HG02970 (cell line): Measurements from ENCODE around the gene CREG2.

Experiments used
- ATAC-seq: cut with Tn5 transposase; IDR thresholded peaks from one replicate; pipeline ENCODE4 v1.9.1; 2021; ENCODE audit warnings: mild to moderate bottlenecking, moderate library complexity, moderate number of reproducible peaks; ENCODE audit not compliant: unreplicated experiment, low FRiP score

The CREG2 gene

GRCh38 chr2:101410114-101410513, 22.8 kb upstream of the CREG2 start:
- ATAC-seq = no peak

- no peak for ATAC-seq
Measured at GRCh38 chr2:101409699-101410098, 22.4 kb upstream of the CREG2 start.

- ATAC-seq = no peak
Measured at GRCh38 chr2:101408925-101409324, 21.6 kb upstream of the CREG2 start.

GRCh38 chr2:101405351-101405899, 18.1 kb upstream of the CREG2 start:
- no peak for ATAC-seq

- ATAC-seq = no peak
Measured at GRCh38 chr2:101403745-101404144, 16.4 kb upstream of the CREG2 start.

- no peak for ATAC-seq
Measured at GRCh38 chr2:101402630-101403029, 15.3 kb upstream of the CREG2 start.

GRCh38 chr2:101401906-101402305, 14.6 kb upstream of the CREG2 start:
- no peak for ATAC-seq

GRCh38 chr2:101401326-101401665, 14.0 kb upstream of the CREG2 start:
- ATAC-seq = no peak

GRCh38 chr2:101400506-101401325, 13.4 kb upstream of the CREG2 start:
- no peak for ATAC-seq

GRCh38 chr2:101400048-101400447, 12.7 kb upstream of the CREG2 start:
- ATAC-seq = no peak

- ATAC-seq = no peak
Measured at GRCh38 chr2:101399021-101399799, 11.9 kb upstream of the CREG2 start.

GRCh38 chr2:101398116-101398821, 11.0 kb upstream of the CREG2 start:
- no peak for ATAC-seq

- no peak for ATAC-seq
Measured at GRCh38 chr2:101396316-101396717, 9.0 kb upstream of the CREG2 start.

GRCh38 chr2:101395545-101396315, 8.4 kb upstream of the CREG2 start:
- no peak for ATAC-seq

- no peak for ATAC-seq
Measured at GRCh38 chr2:101388232-101388631, 929 bp upstream of the CREG2 start.

GRCh38 chr2:101386599-101387150, 628 bp downstream of the CREG2 start:
- no peak for ATAC-seq

GRCh38 chr2:101383016-101383541, 4.2 kb downstream of the CREG2 start:
- no peak for ATAC-seq

- ATAC-seq = no peak
Measured at GRCh38 chr2:101382442-101382841, 4.9 kb downstream of the CREG2 start.

- no peak for ATAC-seq
Measured at GRCh38 chr2:101380376-101380775, 6.9 kb downstream of the CREG2 start.

GRCh38 chr2:101379091-101379490, 8.2 kb downstream of the CREG2 start:
- ATAC-seq = no peak
